GM19438 (cell line): Measurements from ENCODE around the gene ORM1.
A peak's percentile ranks its signal among the peaks of the same experiment; 100 is the strongest.

Experiments used
- ATAC-seq: cut with Tn5 transposase; IDR thresholded peaks from one replicate; pipeline ENCODE4 v1.9.1; 2021; ENCODE audit warnings: low read depth; ENCODE audit not compliant: unreplicated experiment

The ORM1 gene

GRCh38 chr9:114341152-114341830 lies 18.4 kb downstream of the ORM1 start:
- no peak for ATAC-seq

- no peak for ATAC-seq
Measured at GRCh38 chr9:114341991-114342390, 19.1 kb downstream of the ORM1 start.

- no peak for ATAC-seq
Measured at GRCh38 chr9:114342755-114343440, 20.0 kb downstream of the ORM1 start.

GRCh38 chr9:114343471-114344187 lies 20.7 kb downstream of the ORM1 start:
- no peak for ATAC-seq

GRCh38 chr9:114344188-114344566 lies 21.3 kb downstream of the ORM1 start:
- no peak for ATAC-seq

- ATAC-seq: no peak
Measured at GRCh38 chr9:114344692-114345091, 21.8 kb downstream of the ORM1 start.

GRCh38 chr9:114345493-114346065 lies 22.7 kb downstream of the ORM1 start:
- ATAC-seq: no peak

GRCh38 chr9:114346146-114346545 lies 23.2 kb downstream of the ORM1 start:
- no peak for ATAC-seq

- ATAC-seq: no peak
Measured at GRCh38 chr9:114347675-114348074, 24.8 kb downstream of the ORM1 start.

- ATAC-seq: no peak
Measured at GRCh38 chr9:114348261-114348905, 25.5 kb downstream of the ORM1 start.

- ATAC-seq: peak; percentile 92
Measured at GRCh38 chr9:114348906-114349482, 26.1 kb downstream of the ORM1 start.

GRCh38 chr9:114349713-114350480 lies 27.0 kb downstream of the ORM1 start:
- ATAC-seq: no peak

- ATAC-seq: no peak
Measured at GRCh38 chr9:114350636-114351401, 27.9 kb downstream of the ORM1 start.

- ATAC-seq: no peak
Measured at GRCh38 chr9:114351932-114352331, 29.0 kb downstream of the ORM1 start.

- ATAC-seq: no peak
Measured at GRCh38 chr9:114355821-114356220, 32.9 kb downstream of the ORM1 start.

GRCh38 chr9:114356792-114357191 lies 33.9 kb downstream of the ORM1 start:
- no peak for ATAC-seq

GRCh38 chr9:114357360-114357759 lies 34.5 kb downstream of the ORM1 start:
- ATAC-seq: no peak

GRCh38 chr9:114357911-114358328 lies 35.0 kb downstream of the ORM1 start:
- ATAC-seq: no peak

- no peak for ATAC-seq
Measured at GRCh38 chr9:114359801-114360200, 36.9 kb downstream of the ORM1 start.
